HepG2 (cell line): ENCODE results near the gene ANKRD31.
"Not testable (repeated sequence)": the region's sequence is repeated elsewhere in the genome, so short reads cannot be mapped to it uniquely, and the experiment has no call there.

Source experiments
- ATF2 ChIP-seq: sonication (generic); formaldehyde crosslinking; IDR thresholded peaks from 2 replicates; pipeline ENCODE4 v1.4.0; 2020; ENCODE audit warnings: missing genetic modification reagents
- ATF7 ChIP-seq, 2 experiments: fragments of 450-650 bp in 1 of 2; sonication (generic) in 1 of 2; formaldehyde crosslinking in 1 of 2; IDR thresholded peaks; 2 replicates each; pipeline versions ENCODE4 v1.4.0 to v1.6.1; 2016 to 2020; ENCODE audit warnings: antibody characterized with exemption in 1 of 2, mild to moderate bottlenecking in 1 of 2, missing genetic modification reagents in 1 of 2
- KAT2B ChIP-seq: fragments of 150-350 bp; IDR thresholded peaks from 2 replicates; pipeline ENCODE4 v1.6.1; 2014; ENCODE audit warnings: low read depth, low read length, borderline replicate concordance
- KDM4B ChIP-seq: sonication (generic); formaldehyde crosslinking; IDR thresholded peaks from 2 replicates; pipeline ENCODE4 v1.4.0; 2020; ENCODE audit warnings: missing genetic modification reagents
- MTF2 ChIP-seq: sonication (generic); formaldehyde crosslinking; IDR thresholded peaks from 2 replicates; pipeline ENCODE4 v1.5.0; 2020; ENCODE audit warnings: missing genetic modification reagents, borderline replicate concordance
- NONO ChIP-seq, 2 experiments: fragments of 450-650 bp in 1 of 2; sonication (generic) in 1 of 2; formaldehyde crosslinking in 1 of 2; IDR thresholded peaks in 1 of 2; conservative IDR thresholded peaks in 1 of 2; 2 replicates each; pipeline versions ENCODE4 v1.6.1 to v1.8.0; 2017 to 2022; ENCODE audit warnings: mild to moderate bottlenecking in 1 of 2, missing genetic modification reagents in 1 of 2, moderate library complexity in 1 of 2
- PCBP2 ChIP-seq: fragments of 200-400 bp; formaldehyde crosslinking; optimal IDR thresholded peaks from 2 replicates; pipeline ENCODE3; 2018; ENCODE audit warnings: low read length, low read depth; ENCODE audit not compliant: poor library complexity, severe bottlenecking
- SIX4 ChIP-seq: sonication (generic); formaldehyde crosslinking; IDR thresholded peaks from 2 replicates; pipeline ENCODE4 v1.4.0; 2020; ENCODE audit warnings: missing genetic modification reagents
- TBL1XR1 ChIP-seq: fragments of 150-350 bp; IDR thresholded peaks from 2 replicates; pipeline ENCODE4 v1.6.1; 2014; ENCODE audit warnings: borderline replicate concordance, low read length; ENCODE audit not compliant: partially characterized antibody
- ZBTB43 ChIP-seq: sonication (generic); formaldehyde crosslinking; conservative IDR thresholded peaks from 2 replicates; pipeline ENCODE4 v1.4.0; 2020; ENCODE audit warnings: missing genetic modification reagents
- ZGPAT ChIP-seq: IDR thresholded peaks from 2 replicates; pipeline ENCODE4 v1.6.1; 2016; ENCODE audit warnings: mild to moderate bottlenecking
- ZSCAN29 ChIP-seq: sonication (generic); formaldehyde crosslinking; conservative IDR thresholded peaks from 2 replicates; pipeline ENCODE4 v1.4.0; 2020; ENCODE audit warnings: mild to moderate bottlenecking, missing genetic modification reagents
- TF ChIP-seq, protein P1 (sequence below): sonication (generic); formaldehyde crosslinking; IDR thresholded peaks from 2 replicates; pipeline ENCODE4 v1.4.0; 2020; ENCODE audit warnings: missing genetic modification reagents
- TF ChIP-seq, protein P2 (sequence below): sonication (generic); formaldehyde crosslinking; IDR thresholded peaks from 2 replicates; pipeline ENCODE4 v1.5.0; 2020; ENCODE audit warnings: mild to moderate bottlenecking, missing genetic modification reagents, moderate library complexity

DNA sequence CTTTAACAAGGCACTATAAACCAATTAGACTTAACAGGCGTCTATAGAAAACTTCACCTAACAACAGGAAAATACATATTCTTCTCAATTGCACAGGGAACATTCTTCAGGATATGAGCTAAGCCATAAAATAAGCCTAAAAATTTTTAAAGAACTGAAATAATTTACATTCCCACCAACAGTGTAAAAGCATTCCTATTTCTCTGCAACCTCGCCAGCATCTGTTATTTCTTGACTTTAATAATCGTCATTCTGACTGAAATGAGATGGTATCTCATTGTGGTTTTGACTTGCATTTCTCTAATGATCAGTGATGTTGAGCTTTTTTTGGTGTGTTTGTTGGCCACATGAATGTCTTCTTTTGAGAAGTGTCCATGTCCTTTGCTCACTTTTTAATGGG lies 140.7 kb downstream of the ANKRD31 start:
- TF ChIP-seq, protein P1, sequence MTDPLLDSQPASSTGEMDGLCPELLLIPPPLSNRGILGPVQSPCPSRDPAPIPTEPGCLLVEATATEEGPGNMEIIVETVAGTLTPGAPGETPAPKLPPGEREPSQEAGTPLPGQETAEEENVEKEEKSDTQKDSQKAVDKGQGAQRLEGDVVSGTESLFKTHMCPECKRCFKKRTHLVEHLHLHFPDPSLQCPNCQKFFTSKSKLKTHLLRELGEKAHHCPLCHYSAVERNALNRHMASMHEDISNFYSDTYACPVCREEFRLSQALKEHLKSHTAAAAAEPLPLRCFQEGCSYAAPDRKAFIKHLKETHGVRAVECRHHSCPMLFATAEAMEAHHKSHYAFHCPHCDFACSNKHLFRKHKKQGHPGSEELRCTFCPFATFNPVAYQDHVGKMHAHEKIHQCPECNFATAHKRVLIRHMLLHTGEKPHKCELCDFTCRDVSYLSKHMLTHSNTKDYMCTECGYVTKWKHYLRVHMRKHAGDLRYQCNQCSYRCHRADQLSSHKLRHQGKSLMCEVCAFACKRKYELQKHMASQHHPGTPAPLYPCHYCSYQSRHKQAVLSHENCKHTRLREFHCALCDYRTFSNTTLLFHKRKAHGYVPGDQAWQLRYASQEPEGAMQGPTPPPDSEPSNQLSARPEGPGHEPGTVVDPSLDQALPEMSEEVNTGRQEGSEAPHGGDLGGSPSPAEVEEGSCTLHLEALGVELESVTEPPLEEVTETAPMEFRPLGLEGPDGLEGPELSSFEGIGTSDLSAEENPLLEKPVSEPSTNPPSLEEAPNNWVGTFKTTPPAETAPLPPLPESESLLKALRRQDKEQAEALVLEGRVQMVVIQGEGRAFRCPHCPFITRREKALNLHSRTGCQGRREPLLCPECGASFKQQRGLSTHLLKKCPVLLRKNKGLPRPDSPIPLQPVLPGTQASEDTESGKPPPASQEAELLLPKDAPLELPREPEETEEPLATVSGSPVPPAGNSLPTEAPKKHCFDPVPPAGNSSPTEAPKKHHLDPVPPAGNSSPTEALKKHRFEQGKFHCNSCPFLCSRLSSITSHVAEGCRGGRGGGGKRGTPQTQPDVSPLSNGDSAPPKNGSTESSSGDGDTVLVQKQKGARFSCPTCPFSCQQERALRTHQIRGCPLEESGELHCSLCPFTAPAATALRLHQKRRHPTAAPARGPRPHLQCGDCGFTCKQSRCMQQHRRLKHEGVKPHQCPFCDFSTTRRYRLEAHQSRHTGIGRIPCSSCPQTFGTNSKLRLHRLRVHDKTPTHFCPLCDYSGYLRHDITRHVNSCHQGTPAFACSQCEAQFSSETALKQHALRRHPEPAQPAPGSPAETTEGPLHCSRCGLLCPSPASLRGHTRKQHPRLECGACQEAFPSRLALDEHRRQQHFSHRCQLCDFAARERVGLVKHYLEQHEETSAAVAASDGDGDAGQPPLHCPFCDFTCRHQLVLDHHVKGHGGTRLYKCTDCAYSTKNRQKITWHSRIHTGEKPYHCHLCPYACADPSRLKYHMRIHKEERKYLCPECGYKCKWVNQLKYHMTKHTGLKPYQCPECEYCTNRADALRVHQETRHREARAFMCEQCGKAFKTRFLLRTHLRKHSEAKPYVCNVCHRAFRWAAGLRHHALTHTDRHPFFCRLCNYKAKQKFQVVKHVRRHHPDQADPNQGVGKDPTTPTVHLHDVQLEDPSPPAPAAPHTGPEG = not testable (repeated sequence)
- TF ChIP-seq KDM4B (CRISPR knock-in tag); ZSCAN29 (CRISPR knock-in tag); KAT2B; NONO (IDR thresholded peaks at IDR 0.05); NONO (CRISPR knock-in tag; conservative IDR thresholded peaks at IDR 0.05); MTF2 (CRISPR knock-in tag); ATF7 (IDR thresholded peaks at IDR 0.05); ATF7 (CRISPR knock-in tag; IDR thresholded peaks at IDR 0.05); ATF2 (CRISPR knock-in tag); ZBTB43 (CRISPR knock-in tag); ZGPAT; SIX4 (CRISPR knock-in tag); TBL1XR1; PCBP2: not testable (repeated sequence)
- TF ChIP-seq, protein P2, sequence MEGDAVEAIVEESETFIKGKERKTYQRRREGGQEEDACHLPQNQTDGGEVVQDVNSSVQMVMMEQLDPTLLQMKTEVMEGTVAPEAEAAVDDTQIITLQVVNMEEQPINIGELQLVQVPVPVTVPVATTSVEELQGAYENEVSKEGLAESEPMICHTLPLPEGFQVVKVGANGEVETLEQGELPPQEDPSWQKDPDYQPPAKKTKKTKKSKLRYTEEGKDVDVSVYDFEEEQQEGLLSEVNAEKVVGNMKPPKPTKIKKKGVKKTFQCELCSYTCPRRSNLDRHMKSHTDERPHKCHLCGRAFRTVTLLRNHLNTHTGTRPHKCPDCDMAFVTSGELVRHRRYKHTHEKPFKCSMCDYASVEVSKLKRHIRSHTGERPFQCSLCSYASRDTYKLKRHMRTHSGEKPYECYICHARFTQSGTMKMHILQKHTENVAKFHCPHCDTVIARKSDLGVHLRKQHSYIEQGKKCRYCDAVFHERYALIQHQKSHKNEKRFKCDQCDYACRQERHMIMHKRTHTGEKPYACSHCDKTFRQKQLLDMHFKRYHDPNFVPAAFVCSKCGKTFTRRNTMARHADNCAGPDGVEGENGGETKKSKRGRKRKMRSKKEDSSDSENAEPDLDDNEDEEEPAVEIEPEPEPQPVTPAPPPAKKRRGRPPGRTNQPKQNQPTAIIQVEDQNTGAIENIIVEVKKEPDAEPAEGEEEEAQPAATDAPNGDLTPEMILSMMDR (CRISPR knock-in tag) = not testable (repeated sequence)
